GM19043 (cell line): ENCODE data around the gene EVL.

Experiments used
- ATAC-seq: cut with Tn5 transposase; IDR thresholded peaks from one replicate; pipeline ENCODE4 v1.9.1; 2021; ENCODE audit warnings: low read depth; ENCODE audit not compliant: unreplicated experiment

EVL gene

DNA sequence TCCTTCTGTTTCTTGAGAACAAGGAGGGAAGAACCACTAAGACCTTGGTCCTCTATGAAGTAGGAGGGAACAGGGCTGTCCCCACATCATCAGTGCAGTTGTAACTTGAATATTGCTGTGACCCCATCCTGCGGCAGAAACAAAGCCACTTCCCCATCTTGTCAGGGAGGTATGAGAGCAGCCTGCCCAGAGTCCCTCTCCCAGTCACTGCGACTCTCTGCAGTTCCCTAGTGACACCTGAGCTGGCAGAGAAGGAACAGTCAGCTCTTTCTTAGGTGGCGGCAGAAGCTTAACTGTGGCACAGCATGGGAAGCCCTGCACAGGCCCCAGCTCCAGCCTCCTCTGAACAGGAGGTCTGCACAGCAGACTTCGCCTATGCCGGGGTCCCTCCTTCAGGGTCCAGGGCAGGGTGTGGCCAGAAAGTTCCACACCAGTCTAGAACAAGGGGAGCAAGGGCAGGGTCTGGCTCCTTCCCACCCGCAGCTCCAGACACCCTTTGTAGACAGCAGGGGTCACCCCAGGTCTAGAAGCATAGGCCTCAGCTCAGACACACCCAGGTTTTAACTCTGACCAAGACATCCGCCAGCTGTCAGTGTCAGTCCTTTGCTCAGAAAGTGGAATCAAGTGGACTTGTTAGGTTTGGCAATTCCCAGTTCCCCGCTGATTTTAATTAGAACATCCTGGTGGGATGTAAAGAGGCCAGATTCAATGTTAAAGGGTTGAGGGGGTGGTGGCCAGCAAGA, 57.4 kb downstream of the EVL start:
- ATAC-seq: no peak

DNA sequence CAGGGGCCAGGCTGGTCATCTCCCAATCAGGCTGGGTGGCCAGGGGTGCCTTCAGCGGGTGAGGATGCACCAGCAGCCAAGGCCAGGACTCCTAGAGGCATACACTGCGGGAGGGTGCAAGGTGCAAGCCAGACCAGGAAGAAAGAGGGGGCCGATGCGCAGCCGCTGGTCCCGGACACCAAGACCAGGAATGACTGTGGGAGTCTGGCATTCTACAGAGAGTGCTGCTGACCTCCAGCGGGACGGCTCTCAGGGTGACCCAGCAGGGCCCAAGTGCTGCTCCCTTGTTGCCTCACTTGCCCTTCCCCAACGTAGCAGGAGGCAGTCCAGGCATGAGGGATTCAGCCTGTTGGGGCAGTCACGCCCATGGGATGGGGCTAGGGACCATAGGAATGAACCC, 58.4 kb downstream of the EVL start:
- no peak for ATAC-seq

DNA sequence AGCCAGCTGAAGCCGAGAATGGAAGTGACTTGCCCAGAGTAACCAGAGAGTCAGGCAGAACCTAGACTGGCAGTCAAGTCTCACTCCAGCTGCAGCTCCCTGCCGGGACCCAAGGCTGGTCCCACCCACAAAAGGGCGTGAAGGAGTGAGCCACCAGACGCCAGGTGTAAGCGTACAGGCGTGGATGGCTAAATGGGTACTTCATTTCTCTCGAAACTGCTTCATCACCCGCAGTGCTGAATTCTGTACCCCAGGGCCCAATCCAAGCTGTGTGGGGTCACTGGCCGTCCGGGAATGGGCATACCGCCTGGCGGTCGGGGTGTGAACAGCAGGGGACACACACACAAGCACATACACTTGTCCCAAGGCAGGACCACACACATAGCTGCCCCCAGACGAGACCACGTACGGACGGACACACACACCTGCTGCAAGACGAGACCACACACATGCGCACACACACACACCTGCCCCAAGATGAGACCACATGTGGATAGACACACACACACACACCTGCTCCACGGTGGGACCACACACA, 59.4 kb downstream of the EVL start:
- ATAC-seq: no peak

DNA sequence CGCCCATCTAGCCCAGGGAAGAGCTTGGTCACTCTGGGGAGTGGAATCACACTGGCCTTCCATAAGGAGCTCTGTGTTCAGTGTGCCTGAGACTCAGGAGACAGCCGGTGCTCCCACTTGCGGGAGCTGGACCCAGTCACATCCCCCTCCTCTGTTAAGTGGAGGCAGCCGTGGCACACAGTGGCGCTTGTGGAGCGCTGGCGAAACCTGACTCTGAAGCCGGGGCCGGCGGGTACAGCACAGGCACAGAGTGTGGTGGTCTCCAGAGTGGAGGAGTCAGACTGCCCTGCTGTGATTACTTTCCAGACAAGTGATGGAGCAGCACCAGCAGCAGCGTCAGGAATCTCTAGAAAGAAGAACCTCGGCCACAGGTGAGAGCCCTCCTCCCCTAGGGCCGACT, 61.2 kb downstream of the EVL start:
- no peak for ATAC-seq

DNA sequence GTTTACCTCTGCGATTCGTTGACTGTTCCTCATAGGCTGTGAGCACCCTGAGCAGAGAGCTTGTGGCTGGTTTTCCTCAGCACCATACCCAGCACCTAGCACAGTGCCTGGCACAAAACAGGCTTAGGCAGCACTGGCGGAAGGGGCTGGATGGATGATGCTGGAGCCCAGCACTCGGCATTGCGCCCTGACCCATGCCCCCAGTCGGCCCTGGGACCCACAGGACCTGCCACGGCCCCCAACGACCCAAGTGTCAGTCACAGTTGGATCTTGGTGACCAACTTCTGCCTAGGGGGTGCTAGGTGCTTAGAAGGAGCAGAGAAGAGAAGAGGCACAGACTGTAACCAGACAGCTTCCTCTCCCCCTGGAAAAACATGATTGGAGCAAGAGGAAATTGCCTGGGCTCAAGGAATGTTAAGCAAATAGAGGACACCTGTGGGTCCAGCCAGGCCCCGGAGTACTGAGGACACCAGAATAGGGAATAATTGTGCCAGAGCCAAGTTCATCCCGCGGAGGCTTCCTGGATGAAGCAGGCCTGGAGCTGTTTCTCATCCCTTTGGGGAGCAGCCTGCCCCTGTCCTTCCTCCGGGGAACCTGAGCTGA, 62.7 kb downstream of the EVL start:
- no peak for ATAC-seq

DNA sequence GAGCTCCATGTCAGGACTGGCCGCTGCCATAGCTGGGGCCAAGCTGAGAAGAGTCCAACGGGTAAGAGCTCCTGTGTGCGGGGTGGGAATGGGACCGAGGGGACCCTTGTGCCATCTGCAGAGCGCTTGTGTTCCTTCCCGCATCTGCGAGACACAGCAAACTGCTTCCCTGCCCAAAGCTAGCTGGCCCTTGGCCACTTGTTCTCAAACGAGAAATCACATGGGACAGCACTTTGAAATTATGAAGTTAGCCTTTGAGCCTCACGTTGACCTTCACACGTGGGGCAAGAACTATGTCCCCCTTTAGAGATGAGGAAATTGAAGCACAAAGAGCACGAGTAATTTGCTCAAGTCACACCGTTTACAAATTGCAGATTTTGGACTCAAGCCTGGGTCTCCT, 63.5 kb downstream of the EVL start:
- no peak for ATAC-seq

DNA sequence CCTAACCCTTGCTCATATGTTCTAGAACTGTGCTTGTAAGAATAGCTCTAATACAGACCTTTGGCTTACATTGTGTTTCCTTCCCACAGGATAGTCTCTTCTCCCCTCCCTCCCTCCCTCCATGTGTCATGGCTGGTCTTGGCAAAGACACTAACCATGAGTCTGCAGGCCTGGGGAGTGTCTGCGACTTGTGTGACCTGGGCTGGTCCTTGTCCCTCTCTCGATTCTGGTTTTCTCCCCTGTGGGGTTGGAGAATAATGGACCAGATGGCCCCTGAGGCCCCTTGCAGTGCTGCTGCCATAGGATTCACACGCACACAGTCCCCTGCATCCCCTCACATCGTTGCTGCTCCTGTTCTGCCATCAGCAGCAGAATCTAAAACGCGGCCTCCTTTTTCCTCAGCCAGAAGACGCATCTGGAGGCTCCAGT, 64.0 kb downstream of the EVL start:
- no peak for ATAC-seq

DNA sequence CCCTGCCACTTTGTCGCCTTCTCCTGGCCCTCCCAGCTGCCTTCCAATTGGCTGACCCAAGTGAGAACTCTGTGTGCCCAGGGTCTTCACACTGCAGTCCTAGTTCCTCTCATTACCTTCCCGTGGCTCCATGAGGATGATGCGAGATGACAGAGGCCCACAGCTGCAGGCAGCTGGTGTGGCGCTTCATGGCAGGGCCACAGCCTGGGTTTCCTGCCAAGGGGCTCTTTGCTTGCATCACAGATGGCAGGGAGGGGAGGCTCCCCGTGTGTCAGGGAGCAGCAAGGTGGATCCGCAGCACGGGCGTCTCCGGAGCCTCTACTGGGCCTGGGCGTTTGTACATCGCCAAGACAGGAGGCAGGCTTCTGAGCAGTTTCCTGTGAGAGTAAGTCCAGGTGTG, 65.3 kb downstream of the EVL start:
- no peak for ATAC-seq

DNA sequence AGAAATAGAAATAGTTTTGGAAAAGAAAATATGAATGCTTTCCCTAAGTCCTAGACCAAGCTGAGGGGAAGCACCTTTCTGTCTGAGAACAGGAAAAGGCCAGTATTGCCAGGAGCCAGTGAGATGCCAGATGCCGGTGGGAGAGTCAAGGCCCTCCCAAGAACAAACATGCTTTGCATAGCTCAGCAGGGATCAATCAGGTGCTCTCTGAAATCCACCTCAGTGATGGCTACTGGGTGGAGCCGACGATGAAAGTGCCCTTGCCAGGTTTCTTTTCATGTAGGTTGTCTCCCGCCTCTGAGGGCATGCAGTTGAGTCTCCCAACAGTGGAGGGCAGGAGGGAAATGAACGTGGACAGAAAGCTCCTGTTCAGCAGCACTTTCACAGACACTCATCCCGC, 66.0 kb downstream of the EVL start:
- ATAC-seq: no peak

DNA sequence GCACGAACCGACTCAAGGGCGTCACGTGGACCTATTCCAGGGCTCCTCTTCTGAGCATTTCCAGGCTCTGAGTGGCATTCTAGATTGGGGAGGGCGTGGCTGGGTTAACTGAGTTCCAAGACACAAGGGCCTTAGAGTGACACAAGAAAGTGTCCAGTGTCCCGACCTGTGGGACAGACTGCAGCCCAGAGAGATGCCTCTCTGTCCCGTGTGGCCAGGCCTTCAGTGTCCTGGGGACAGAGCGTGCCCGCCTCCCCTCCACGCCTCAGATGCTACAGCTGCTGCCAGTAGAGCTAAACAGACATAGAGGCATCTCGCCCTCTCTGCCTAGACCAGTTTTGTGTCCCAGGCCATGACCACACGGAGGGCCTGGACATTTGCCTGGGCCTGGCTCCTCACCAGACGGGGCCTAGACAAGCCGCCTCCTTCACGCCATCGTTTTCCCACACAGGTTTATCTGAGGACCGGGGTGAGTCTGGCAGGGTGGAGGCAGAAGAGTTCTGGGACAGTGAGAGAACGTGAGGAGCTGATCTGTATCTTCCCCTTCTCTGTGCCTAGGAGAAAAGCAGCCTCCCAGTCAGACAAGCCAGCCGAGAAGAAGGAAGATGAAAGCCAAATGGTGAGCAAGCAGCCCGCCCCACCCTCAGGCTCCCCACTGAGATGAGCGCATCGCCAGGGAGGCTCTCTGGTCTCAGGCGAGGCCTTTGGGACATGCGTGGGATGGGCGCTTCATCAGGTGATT, 67.1 kb downstream of the EVL start:
- ATAC-seq: no peak

DNA sequence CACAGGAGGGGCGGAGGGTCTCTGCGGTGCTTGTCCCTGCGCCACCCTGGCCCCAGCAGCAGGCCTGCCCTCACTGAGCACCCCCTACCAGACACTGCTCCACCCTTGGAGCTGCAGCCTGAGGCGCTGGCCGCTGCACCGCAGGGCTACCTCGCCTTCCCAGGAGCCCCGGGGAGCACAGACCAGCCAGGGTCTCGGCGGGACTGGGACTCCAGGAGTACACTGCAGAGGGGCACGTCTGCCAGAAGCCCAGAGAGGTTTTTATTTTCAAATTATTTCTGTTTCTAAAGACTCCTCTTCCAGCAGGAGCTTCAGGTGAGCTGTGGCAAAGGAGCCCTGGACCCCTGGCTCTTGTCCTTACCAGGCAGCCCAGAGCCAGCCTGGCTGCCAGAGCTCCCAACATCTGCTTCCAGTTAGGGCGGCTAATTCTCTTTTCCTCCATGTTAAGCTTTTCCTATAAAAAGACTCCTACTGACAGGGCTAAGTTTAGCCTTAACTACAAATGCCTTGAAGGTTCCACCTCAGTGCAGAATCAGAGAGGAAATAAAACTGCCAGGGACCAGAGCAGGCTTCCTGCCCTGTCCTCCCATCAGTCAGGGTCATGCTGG, 67.8 kb downstream of the EVL start:
- no peak for ATAC-seq

DNA sequence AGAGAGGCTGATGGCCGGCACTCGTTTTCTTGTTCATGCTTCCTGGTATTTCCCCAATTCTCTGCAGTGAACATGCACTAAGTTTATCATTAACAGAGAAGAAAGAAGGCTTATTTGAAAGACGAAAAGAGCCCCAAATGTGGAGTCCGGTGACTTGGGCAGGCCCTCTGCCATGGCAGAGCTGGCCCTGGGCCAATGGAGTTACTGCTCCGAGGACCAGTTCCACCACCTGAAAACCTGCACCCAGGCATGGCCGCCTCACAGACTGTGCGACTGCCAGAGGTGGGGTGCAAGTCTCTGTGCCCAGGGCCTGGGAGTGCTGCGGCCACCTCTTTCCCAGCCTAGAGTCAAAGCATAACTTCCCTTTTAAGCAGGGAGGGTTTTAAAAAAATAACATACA, 69.4 kb downstream of the EVL start:
- no peak for ATAC-seq

DNA sequence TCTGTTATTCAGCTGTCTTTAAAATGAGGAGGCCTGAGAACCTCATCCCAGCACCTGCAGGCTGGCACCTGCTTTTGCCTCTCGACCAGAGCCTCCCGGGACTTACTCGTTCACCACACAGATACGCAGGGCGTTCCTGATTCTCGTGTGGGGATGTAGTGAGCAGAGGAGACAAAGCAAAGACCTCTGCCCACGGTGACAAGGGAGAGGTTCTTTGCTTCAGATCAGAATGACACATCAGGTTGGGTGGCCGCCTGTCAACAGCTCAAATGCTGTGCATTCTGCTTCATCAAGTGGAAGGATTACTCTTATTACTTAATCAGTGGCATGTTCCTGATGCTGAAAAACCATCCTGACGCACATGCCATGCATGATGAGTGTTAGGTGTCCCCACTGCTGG, 69.9 kb downstream of the EVL start:
- ATAC-seq: no peak

DNA sequence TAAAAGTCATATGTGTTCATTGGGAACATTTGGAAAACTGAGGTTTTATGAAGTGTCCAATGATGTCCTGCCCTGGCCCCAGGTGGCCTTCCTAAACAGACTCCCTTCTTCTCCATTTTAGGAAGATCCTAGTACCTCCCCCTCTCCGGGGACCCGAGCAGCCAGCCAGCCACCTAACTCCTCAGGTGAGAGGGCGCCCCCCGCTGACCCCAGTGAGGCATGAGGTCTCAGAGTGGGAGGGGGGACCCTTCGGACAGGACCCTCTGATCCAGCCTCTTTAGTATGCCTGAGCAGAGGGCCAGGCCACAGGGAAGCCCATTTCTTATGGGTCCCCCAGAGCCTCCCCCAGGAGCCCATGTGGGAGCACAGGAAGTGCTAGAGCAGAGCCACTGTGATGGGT, 70.6 kb downstream of the EVL start:
- no peak for ATAC-seq

DNA sequence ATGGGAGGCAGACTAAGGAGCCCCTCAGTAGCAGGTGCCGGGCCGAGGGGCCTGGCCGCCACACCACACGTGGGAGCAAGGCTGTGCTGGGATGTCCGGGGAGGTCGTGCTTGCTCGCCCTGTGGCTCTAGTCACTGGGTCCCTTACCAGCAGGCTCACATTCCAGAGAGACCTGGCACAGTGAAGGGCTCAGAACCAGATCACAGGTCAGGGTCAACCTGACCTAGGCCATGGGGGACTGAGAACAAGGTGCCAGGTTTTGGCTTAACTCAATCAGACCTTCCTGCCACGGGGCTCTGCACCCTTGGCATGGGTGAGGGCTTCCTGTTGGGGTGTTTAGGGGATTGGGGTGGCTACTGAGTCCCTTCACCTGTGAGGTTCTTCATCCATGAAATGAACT, 72.0 kb downstream of the EVL start:
- ATAC-seq: no peak

DNA sequence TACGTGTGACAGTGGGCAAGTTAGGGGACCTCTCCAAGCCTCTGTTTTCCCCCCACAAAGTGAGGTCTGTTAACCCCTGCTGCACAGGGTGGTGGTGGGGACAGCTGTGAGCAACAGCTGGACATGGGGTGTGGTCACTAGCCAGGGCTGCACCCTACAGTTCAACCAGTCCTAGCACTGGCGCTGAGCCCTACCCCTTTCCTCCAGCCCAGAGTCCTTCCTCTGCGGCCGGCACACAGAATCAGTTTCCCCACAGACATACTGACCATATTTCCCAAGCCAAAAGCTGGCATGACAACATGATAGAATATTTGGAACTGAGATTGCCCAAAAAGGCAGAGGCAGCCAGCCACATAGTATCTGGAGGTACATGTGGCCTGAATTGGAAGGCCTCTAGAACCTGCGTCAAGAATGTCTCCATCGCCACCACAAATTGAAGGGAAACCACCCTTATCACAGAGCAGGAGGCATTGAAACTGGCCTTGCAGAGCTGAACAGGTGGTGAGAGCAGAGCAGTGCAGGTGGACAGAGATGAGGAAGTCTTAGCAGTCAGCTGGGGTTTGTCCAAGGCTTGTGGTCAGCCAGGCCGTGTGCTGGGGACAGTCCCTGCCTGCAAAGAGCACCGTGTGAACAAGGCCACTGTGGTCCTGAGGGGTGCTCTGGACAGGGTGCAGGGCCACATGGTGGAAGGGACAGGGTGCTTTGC, 73.0 kb downstream of the EVL start:
- no peak for ATAC-seq

DNA sequence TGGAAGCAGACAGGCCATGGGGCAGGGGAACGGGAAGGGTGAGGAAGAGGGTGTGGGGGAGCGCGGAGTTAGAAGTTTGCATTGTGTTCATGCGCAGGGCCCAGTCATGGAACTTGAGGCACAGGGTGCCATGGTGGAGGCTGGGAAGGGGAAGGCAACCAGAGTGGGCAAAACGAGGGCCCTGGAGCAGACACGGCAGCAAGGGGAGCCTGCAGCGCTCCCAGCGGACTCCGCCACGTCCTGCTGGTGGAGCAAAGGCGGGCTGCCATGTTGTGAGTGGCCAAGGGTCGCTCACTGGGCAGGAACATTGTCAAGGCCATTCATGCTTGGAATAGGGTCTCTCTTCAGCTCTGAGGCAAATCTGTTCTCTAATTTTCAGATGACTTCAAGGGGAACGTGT, 73.7 kb downstream of the EVL start:
- ATAC-seq: no peak

DNA sequence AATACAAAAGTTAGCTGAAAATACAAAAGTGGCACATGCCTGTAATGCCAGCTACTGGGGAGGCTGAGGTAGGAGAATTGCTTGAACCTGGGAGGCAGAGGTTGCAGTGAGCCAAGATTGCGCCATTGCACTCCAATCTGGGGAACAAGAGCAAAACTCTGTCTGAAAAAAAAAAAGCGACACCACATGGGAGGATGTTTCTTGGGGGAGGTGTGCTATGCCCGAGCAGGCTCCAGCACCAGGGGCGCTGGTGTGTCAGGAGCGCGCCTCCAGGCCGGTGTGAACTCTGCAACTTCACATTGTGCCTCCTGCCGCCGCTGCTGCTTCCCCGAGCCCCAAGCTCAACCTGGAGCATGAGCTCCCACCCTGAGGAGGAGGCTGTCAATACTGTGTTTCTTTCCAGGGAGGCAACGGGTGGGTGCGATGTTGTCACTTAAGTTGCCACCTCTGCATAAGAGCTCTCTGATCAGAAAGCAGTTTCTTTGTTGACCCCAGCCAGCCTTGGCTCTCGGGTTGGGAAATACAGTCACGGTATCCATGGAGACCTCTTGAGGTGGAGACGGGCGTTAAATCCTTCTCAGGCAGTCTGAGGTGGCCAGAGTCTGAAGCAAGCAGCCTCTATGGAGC, 75.3 kb downstream of the EVL start:
- no peak for ATAC-seq

DNA sequence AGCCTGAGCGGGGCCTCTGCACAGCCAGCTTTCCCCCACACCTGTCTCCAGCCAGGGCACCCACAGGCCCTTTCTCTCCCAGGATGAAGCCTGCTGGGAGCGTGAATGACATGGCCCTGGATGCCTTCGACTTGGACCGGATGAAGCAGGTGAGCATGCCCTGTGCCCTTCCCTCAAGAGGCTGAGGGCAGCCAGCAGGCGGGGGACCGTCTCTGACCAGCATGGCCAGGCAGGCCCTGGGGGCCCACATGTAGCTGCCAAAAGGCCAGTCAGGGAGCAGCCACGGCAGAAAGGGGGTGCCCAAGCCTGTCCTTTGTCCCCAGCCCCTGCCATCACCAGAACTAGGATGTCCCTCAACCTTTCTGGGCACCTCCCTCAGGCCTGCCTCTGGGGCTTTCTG, 75.9 kb downstream of the EVL start:
- no peak for ATAC-seq
